ENCODE measurements around the gene TRIM5. TPM values are rescaled to one million over a fixed set of nuclear protein-coding genes. Genes with fewer than 3 reads are reported as not detected.
"Not testable (repeated sequence)": the region's sequence is repeated elsewhere in the genome, so short reads cannot be mapped to it uniquely, and the experiment has no call there.

Gene TRIM5
- total and polyA plus RNA-seq, 2 experiments from 2014 or later: 10.7 to 14.0 TPM

DNA sequence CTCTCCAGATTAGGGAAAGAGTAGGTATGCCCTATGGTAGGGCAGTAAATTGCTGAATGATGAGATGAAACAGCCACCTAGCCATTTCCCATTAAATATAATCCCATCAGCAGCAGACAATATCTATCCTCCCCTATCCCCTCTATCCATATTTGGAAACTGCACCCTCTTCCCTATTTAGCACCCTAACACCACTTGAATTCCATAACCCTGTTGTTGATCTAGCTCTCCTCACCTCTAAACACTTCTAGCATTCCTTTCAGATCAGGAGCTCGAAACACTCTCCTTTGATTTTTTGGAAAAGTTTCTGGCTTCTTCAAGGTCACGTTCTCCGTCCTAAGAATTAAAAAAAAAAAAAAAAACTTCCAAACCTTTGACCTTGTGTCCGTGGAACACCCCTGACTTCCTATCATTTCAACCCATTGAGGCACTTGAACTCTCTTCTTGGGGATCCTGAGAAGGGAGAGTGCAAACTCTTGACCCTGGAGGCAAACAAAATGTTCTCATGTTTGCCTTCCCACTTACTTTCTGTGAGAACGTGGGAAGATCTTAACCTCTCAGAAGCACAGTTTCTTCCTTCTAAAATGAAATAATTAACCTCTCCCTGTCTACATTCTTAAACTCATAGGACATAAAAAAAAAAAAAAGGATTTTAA, 19.0 kb downstream of the TRIM5 start:
- Histone ChIP-seq H2AFZ (no peak overlapping the region), H4K20me1 (ENCODE audit: insufficient read depth) (no peaks in the 10 kb centered on the region), H3K79me2 (ENCODE audit: insufficient read depth) (no peaks in the 10 kb centered on the region), H3K27me3 (replicated peaks; ENCODE audit: insufficient read depth) (no peaks in the 10 kb centered on the region), H3K4me2 (ENCODE audit: unreplicated experiment) (no peak overlapping the region), H3K27ac (no peak overlapping the region), H3K9ac (no peak overlapping the region), H3K9me3 (ENCODE audit: low read depth) (no peaks in the 10 kb centered on the region), H3K4me1 (ENCODE audit: insufficient read depth) (no peaks in the 10 kb centered on the region), H3K36me3 (ENCODE audit: low read depth) (peaks cover 10% of the 10 kb centered on the region; the same call in 1 of the 2 replicates), H3K9me2 (ENCODE audit: insufficient read depth) (no peaks in the 10 kb centered on the region), H3K4me3 (no peak overlapping the region), H3F3A (ENCODE audit: insufficient read depth) (no peaks in the 10 kb centered on the region)
- WGBS, 2 experiments (ENCODE audit: low coverage in 1 of 2, low lambda C conversion rate in 2 of 2, missing lambda C conversion rate in 2 of 2): 92 to 98% methylated on average over 5 of the region's 5 CpGs
- in situ Hi-C loops (cut with MboI): no loop called here
- DNase-seq: no peak
- TF ChIP-seq EZH2 (IDR thresholded peaks at IDR 0.05; ENCODE audit: insufficient read depth, poor library complexity, severe bottlenecking) (no peak), EZH2phosphoT487 (IDR thresholded peaks at IDR 0.05; ENCODE audit: insufficient read depth, low read depth) (no peak)

DNA sequence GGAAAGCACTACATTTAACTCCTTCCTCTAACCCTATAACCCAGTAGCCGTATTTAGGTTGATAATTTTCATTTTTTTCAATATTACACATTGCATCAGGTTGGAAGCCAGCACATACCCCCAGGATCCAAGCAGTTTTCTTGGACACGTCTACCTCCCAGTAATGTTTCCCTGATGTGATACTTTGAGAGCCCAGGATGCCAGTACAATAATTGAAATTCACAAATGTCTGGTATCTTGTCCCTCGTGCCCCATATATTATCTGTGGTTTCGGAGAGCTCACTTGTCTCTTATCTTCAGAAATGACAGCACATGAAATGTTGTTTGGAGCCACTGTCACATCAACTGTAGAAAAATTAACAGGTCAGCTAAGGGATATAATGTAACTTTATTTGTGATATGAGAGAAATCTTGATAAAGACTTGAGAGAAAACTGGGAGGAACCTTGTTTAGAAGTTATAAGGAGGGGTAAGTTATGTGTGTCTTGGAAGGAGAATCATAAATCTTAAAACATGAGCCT, 19.8 kb downstream of the TRIM5 start:
- Histone ChIP-seq H3K27me3 (replicated peaks; ENCODE audit: insufficient read depth) (no peaks in the 10 kb centered on the region), H3K9me2 (ENCODE audit: insufficient read depth) (no peaks in the 10 kb centered on the region), H3K4me3 (no peak overlapping the region), H3K79me2 (ENCODE audit: insufficient read depth) (no peaks in the 10 kb centered on the region), H3K27ac (no peak overlapping the region), H3K9me3 (ENCODE audit: low read depth) (no peaks in the 10 kb centered on the region), H3K4me2 (ENCODE audit: unreplicated experiment) (no peak overlapping the region), H3K9ac (no peak overlapping the region), H3K36me3 (ENCODE audit: low read depth) (peaks cover 10% of the 10 kb centered on the region; the same call in 1 of the 2 replicates), H3F3A (ENCODE audit: insufficient read depth) (no peaks in the 10 kb centered on the region), H4K20me1 (ENCODE audit: insufficient read depth) (no peaks in the 10 kb centered on the region), H2AFZ (no peak overlapping the region), H3K4me1 (ENCODE audit: insufficient read depth) (no peaks in the 10 kb centered on the region)
- TF ChIP-seq EZH2phosphoT487 (IDR thresholded peaks at IDR 0.05; ENCODE audit: insufficient read depth, low read depth) (no peak), EZH2 (IDR thresholded peaks at IDR 0.05; ENCODE audit: insufficient read depth, poor library complexity, severe bottlenecking) (no peak)
- in situ Hi-C loops (cut with MboI): no loop called here
- WGBS, 2 experiments (ENCODE audit: low coverage in 1 of 2, low lambda C conversion rate in 2 of 2, missing lambda C conversion rate in 2 of 2): 88% methylated on average over 4 of the region's 4 CpGs
- DNase-seq: no peak

DNA sequence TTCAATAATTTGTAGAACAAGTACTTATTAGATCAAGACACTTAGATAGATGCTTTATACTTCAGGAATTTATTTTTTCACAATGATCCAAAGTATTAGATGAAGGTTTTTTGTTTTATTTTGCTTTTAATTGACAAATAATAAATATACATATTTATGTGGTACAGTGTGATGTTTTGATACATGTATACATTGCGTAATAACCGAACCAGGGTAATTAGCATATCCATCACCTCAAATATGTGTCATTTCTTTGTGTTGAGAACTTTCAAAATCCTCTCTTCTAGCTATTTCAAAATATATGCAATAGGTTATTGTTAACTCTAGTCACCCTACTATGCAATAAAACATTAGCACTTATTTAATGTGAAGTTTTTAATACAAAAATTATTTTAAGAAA, 21.4 kb downstream of the TRIM5 start:
- Histone ChIP-seq H2AFZ (no peak overlapping the region), H3K9me2 (ENCODE audit: insufficient read depth) (no peaks in the 10 kb centered on the region), H3K27me3 (replicated peaks; ENCODE audit: insufficient read depth) (no peaks in the 10 kb centered on the region), H3K4me3 (no peak overlapping the region), H3K36me3 (ENCODE audit: low read depth) (peaks cover 10% of the 10 kb centered on the region; the same call in 1 of the 2 replicates), H3F3A (ENCODE audit: insufficient read depth) (no peaks in the 10 kb centered on the region), H3K79me2 (ENCODE audit: insufficient read depth) (no peaks in the 10 kb centered on the region), H3K27ac (no peak overlapping the region), H4K20me1 (ENCODE audit: insufficient read depth) (no peaks in the 10 kb centered on the region), H3K4me2 (ENCODE audit: unreplicated experiment) (no peak overlapping the region), H3K9ac (no peak overlapping the region), H3K4me1 (ENCODE audit: insufficient read depth) (no peaks in the 10 kb centered on the region), H3K9me3 (ENCODE audit: low read depth) (no peaks in the 10 kb centered on the region)
- DNase-seq: no peak
- in situ Hi-C loops (cut with MboI): no loop called here
- 92 to 98% methylated on average over 2 of the region's 2 CpGs for WGBS, 2 experiments (ENCODE audit: low coverage in 1 of 2, low lambda C conversion rate in 2 of 2, missing lambda C conversion rate in 2 of 2)
- TF ChIP-seq EZH2phosphoT487 (IDR thresholded peaks at IDR 0.05; ENCODE audit: insufficient read depth, low read depth) (no peak), EZH2 (IDR thresholded peaks at IDR 0.05; ENCODE audit: insufficient read depth, poor library complexity, severe bottlenecking) (no peak)

DNA sequence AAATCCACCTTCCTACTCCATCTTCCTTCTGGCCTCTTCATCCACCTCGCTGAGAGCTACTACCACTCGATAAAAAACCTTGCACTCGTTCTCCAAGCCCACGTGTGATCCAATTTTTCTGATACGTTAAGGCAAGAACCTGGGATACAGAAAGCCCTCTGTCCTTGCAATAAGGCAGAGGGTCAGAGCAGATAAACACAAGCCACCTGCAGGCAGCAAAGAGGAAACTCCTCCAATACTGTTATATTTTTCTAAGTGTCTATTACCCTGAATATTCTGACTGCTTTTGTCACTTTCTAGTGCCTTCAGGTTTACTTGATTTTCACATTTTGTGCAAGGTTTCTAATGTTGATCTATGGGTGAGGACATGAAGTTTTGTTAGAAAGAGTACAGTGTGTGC, 26.6 kb downstream of the TRIM5 start:
- Histone ChIP-seq H3K36me3 (ENCODE audit: low read depth) (no peaks in the 10 kb centered on the region; the same call in 1 of the 2 replicates), H3K9me2 (ENCODE audit: insufficient read depth) (no peaks in the 10 kb centered on the region), H2AFZ (no peak overlapping the region), H3F3A (ENCODE audit: insufficient read depth) (no peaks in the 10 kb centered on the region), H3K9me3 (ENCODE audit: low read depth) (no peaks in the 10 kb centered on the region), H3K9ac (no peak overlapping the region), H3K4me3 (no peak overlapping the region), H3K4me2 (ENCODE audit: unreplicated experiment) (no peak overlapping the region), H3K4me1 (ENCODE audit: insufficient read depth) (no peaks in the 10 kb centered on the region), H3K27me3 (replicated peaks; ENCODE audit: insufficient read depth) (no peaks in the 10 kb centered on the region), H3K79me2 (ENCODE audit: insufficient read depth) (no peaks in the 10 kb centered on the region), H4K20me1 (ENCODE audit: insufficient read depth) (no peaks in the 10 kb centered on the region), H3K27ac (no peak overlapping the region)
- no peak for TF ChIP-seq EZH2phosphoT487 (IDR thresholded peaks at IDR 0.05; ENCODE audit: insufficient read depth, low read depth)
- no peak for TF ChIP-seq EZH2 (IDR thresholded peaks at IDR 0.05; ENCODE audit: insufficient read depth, poor library complexity, severe bottlenecking)
- in situ Hi-C loops (cut with MboI): no loop called here
- DNase-seq: no peak
- WGBS, 2 experiments (ENCODE audit: low coverage in 1 of 2, low lambda C conversion rate in 2 of 2, missing lambda C conversion rate in 2 of 2): 87 to 92% methylated on average over 5 of the region's 5 CpGs

DNA sequence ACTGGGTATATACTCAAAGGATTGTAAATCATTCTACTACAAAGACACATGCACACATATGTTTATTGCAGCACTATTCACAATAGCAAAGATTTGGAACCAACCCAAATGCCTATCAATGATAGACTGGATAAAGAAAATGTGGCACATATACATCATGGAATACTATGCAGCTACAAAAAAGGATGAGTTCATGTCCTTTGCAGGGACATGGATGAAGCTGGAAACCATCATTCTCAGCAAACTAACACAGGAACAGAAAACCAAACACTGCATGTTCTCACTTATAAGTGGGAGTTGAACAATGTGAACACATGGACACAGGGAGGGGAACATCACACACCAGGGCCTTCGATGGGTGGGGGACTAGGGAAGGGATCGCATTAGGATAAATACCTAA, 27.9 kb downstream of the TRIM5 start:
- H3K9me2 ChIP-seq (ENCODE audit: insufficient read depth); H3K4me1 ChIP-seq (ENCODE audit: insufficient read depth); H4K20me1 ChIP-seq (ENCODE audit: insufficient read depth); H3K79me2 ChIP-seq (ENCODE audit: insufficient read depth); in situ Hi-C loops (cut with MboI); DNase-seq; H2AFZ ChIP-seq; H3K4me3 ChIP-seq; H3K36me3 ChIP-seq (ENCODE audit: low read depth); H3K9ac ChIP-seq; H3K4me2 ChIP-seq (ENCODE audit: unreplicated experiment); H3K27me3 ChIP-seq (replicated peaks; ENCODE audit: insufficient read depth); H3K9me3 ChIP-seq (ENCODE audit: low read depth); H3K27ac ChIP-seq; H3F3A ChIP-seq (ENCODE audit: insufficient read depth): not testable (repeated sequence)
- 98 to 100% methylated on average over 2 of the region's 2 CpGs for WGBS, 2 experiments (ENCODE audit: low coverage in 1 of 2, low lambda C conversion rate in 2 of 2, missing lambda C conversion rate in 2 of 2)
